ENCODE results near the gene INKA2.

The INKA2 gene

DNA sequence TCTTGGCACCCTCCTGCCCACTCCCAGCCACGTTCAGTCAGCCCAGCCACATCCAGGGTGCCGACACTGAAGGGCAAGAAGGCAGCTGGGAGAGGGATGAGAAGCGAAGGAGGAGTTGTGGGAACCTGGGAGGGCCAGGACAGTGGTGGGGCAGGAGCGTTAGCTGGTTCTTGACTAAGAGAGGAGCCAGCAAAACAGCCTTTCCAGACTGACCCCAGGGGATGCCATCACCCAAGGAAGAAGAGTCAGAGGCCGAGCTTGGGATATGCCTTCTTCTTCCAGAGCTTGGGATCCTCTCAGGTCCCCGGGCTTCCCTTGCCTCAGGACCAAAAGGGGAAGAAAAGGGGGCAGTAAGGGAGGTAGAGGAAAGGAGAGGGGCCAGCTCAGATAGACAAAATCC lies 7.2 kb downstream of the INKA2 start:
- DNase-seq: no peak

- DNase-seq: no peak
Observed at GRCh38 chr1:111730706-111731105, 8.5 kb downstream of the INKA2 start.

GRCh38 chr1:111729946-111730681 lies 9.1 kb downstream of the INKA2 start:
- DNase-seq: no peak

DNA sequence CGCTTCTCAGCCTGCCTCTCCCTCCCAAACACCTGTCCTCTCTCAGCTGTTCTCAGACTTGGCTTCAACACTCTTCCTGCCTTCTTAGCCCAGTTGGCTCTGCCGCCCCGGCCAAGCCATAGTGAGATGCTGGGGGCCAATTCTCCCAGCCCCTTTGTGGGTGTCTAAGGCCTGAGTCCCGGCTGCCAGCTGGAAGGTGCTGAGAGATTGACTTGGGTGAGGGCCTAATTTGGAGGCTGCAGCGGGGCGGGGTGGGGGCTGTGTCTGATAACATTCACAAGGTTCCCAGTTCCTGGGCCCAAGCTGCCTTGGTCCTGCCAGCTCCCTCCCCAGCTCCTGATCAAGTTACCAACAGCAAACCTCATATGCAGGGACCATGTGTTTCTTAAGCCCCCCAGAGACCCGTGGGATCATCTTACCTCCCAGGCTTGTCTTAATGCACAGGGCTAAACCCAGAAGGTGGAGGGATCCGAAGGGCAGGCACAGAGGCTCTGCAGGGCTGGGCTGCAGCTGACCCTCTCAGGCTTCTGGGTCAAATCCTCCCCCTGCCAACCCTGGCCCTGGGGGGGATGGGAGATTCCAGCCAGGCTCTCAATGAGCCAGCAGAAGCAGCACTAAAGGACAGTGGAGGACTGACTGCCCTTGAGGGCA lies 9.8 kb downstream of the INKA2 start:
- DNase-seq: no peak

GRCh38 chr1:111727056-111727455 lies 12.1 kb downstream of the INKA2 start:
- no peak for DNase-seq

DNA sequence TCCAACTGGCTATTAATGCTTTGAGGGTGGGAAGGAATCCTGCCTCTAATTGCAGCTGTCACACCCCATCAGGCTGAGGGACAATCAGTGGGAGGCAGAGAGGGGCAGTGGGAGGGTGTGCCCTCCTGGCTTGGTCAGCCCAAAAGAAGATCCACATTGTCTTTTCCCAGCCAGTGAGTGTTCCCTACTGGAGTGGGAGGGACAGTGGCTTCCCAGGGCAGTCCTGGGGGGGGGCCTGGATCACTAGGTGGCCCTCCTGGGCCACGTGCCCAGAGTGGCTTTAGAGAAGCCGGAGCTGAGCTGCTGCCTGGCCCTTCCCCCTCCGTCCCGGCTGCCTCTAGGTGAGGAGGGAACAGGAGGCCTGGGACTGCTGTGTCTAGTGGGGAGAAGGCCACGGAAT lies 14.0 kb downstream of the INKA2 start:
- no peak for DNase-seq

DNA sequence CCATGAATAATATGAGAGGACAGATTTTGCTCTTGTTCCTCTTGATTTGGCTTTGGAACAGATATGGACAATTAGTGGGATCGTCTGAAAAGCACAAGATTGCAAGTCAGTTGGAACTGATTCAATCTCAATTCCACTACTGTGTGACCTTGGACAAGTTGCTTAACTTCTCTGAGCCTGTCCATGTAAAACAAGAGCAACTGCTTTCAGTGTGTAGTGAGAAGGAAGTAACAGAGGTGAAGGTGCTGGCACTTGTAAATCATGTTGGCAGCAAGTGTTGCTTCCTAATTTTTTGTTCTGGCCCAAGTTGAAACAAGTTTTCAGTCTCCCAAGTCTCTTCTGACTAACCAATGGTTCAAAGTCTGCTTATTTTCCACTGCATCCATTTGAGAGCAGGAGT lies 15.3 kb downstream of the INKA2 start:
- no peak for DNase-seq

DNA sequence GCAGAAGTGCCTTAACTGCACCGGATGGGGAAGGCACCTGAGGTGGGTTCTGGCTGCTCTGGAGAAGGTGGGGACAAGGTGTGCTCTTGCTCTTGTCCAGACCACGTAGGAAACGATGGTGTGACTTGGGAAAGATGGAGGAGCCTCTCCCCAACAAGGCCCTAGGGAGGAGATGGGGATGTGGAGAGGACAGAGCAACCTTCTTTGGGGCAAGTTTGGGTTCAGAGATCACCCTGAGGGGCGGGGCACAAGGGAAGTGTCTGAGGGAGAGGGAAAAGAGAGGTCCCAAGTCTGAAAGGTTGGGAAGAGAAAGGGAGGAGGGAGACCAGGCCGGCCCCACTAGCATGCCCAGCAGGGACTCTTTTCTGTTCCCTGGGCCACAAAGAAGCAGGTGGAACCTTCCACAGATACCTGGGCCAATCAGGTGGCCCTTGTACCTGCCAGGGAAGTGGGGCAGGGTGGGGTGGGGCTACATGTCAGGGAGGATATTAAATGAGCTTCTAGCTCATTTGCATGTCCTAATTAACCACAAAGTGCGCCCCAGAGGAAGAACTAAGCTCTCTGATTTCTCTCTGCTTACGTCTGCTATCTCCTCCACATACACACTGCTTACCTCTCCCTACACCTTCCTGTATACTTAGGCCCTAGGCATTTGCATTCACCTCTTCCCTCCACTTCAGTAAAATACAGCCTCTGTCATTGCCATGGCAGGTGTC lies 15.9 kb downstream of the INKA2 start:
- no peak for DNase-seq

- DNase-seq: no peak
Observed at GRCh38 chr1:111720977-111721786, 18.0 kb downstream of the INKA2 start.

DNA sequence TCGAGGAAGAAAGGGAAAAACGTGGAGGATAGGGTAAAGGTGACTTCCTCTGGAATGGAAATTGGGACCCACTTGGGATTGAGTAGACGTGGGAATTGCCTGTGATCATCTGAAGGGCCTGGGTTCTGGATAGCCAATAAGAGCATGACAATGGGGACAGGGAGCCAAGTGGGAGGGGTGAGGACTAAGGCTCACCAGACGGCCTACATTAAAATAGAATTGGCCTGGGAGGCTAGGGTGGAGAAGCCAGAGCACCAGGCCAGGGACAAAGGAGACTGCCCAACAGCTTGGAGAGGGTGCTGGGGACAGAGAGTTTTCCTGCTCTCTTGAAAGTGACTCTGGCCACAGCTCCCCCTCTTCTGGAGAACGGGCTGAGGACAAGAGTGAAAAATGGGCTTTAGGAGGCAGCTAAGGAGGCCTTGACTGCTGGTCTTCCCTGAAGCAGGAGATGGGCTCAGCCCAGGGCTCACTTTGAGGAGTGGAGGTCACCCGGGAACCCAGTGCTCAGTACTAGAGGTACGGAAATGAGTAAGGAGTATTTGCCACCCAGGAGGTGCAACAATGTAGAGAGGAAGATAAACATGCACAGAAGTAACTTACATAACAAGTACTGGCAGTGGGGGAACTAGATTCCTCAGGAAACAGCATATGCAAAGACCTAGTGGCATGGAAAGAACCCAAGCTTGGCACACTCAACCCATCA lies 18.8 kb downstream of the INKA2 start:
- no peak for DNase-seq

DNA sequence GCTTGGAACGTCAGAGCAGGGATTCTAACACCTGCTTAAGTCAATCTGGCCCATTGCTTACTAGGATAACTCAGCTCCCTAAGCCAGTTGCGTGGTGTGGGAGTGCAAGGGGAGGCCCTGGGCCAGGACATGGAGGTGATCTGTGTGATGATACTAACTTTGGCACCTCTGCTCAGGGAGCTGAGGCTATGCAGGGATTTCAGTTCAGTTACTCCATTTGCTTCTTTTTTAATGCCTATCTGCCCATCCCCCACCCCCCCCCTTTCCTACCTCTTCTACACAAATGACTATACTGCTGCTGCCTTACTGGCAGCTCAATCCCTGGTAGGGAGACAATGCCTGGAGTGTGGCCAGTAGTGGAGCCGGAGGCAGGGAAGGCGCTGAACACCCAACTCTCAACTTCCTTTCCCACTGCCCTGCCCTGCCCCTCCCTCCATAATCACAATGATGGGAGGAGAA lies 19.5 kb downstream of the INKA2 start:
- DNase-seq: no peak

DNA sequence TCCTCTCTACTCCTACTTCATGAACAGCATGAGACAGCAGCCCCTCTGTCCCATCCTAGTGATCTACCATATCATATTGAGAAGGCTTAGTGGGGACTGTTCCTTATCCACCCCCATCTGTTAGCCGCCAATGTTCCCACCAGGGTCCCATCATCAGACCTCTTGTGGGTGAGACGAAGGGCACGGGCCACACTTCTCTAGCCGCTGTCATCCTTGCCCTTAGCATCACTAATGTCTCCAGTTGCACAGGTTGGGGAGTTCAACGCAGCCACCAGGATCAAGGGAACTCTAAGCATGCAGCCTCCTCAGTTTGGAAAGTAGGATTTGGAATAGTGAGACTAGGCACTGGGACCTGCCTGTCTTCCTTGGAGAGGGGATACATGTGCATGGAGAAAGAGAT lies 20.1 kb downstream of the INKA2 start:
- no peak for DNase-seq

DNA sequence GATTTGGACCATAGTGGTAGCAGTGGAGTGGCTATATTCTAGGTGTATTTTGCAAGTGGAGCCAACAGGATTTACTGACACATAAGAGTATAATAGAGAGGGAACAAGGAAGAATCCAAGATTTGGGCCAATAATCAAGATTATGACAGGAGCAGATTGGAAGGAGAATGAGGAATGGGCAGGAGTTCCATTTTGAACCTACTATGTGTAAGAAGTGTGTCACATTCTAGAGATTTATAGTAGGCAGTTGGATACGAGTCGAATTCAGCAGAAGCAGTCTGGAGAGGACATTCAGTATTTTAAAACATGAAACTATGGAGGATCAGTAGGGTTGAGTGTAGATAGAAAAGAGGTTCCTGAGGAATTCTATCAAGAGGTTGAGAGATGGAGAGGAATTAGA lies 21.7 kb downstream of the INKA2 start:
- no peak for DNase-seq

GRCh38 chr1:111716333-111716732 lies 22.9 kb downstream of the INKA2 start:
- no peak for DNase-seq

- no peak for DNase-seq
Observed at GRCh38 chr1:111709986-111710385, 29.2 kb downstream of the INKA2 start.

GRCh38 chr1:111707906-111708305 lies 31.3 kb downstream of the INKA2 start:
- no peak for DNase-seq

DNA sequence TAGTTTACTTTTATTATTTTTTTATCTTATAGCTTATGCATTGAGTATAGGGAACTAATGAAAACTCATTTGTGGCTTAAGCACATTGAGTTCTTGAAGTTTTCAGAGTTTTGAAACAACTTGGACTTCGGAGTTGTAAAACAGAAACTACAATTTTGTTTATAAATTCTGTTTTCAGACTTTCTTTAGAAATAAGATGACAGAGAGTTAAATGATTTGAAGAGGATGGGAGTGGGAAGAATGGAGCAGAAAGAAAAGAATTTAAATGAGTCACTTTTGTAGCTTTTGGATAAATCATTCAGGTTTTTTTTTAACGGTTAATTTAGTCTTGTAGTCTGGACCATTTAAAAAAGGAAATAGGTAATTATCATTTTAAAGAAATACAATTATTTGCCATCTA lies 32.3 kb downstream of the INKA2 start:
- DNase-seq: no peak

DNA sequence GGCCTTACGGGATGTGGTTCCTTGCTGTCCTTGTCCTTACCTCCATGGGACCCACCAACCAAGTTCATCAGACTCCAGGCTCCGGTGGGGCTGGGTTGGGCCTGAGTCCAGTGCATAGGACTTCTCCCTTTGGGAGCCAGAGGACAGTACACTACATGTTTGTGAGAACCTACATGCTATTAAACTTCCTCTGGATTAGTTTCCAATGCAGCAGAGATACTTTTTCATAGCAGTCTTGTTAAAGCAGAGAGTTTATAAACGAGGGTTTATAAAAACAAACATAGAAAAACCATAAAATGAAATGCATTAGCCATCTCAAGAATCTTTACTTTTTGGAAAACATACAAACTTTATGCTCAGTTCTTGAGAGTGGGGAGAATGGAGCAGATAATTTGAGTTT lies 33.4 kb downstream of the INKA2 start:
- no peak for DNase-seq

- no peak for DNase-seq
Observed at GRCh38 chr1:111704776-111705175, 34.4 kb downstream of the INKA2 start.

DNA sequence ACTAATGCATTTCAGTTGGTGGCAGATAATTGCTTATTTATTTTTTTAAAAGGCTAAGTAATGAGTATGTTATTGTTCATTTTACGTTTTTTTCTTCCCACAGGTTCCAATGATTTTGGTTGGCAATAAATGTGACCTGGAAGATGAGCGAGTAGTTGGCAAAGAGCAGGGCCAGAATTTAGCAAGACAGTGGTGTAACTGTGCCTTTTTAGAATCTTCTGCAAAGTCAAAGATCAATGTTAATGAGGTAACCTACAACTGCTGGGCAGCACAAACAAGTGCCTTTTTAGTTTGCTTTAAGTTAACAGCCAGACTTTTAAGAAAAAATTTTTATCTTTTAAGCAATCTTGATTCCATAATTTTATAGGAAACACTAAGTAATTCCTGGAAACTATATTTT lies 35.0 kb downstream of the INKA2 start:
- no peak for DNase-seq

GRCh38 chr1:111702504-111703050 lies 36.6 kb downstream of the INKA2 start:
- no peak for DNase-seq

DNA sequence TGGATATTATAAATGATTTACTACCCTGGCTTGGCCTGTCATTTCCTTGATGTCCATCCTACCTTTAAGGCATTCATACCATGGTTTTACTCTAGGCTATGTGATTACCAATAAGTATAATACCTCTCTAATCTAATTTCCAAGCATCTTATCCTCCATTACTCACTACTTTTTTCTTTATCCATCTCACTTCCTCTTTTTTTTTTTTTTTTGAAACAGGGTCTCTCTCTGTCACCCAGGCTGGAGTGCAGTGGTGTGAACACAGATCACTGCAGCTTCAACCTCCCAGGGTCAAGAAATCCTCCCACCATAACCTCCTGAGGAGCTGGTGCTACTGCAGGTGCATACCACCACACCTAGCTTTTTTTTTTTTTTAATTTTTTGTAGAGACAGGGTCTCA lies 39.9 kb downstream of the INKA2 start:
- DNase-seq: no peak

Data from NCI-H748 treated with DMSO at 0.1 percent for 48 hours (cell line).